ENCODE data around the gene GRID1. TPM values are rescaled to one million over a fixed set of nuclear protein-coding genes. Genes with fewer than 3 reads are reported as not detected.

GRID1 gene
- polyA plus RNA-seq, 4 donors = 0.27 to 1.1 (median 0.40) TPM; not detected in 1

- Histone ChIP-seq H3K27ac (ENCODE audit: low read depth in 1 of 3, low read length in 2 of 3) (no peak overlapping the region), H3K4me1 (ENCODE audit: control insufficient read depth in 3 of 3, insufficient read depth in 2 of 3, low read depth in 1 of 3, low read length in 2 of 3) (no peaks in the 10 kb centered on the region), H3K9me3 (ENCODE audit: control insufficient read depth in 2 of 2, insufficient read depth in 1 of 2, low read depth in 1 of 2, low read length in 1 of 2) (peaks cover 0 to 2% of the 10 kb centered on the region in 2 donors), H3K27me3 (ENCODE audit: control insufficient read depth in 3 of 3, insufficient read depth in 3 of 3, low read length in 3 of 3) (no peaks in the 10 kb centered on the region), H3K36me3 (ENCODE audit: control insufficient read depth in 3 of 3, insufficient read depth in 2 of 3, low read depth in 1 of 3, low read length in 3 of 3) (no peaks in the 10 kb centered on the region), H3K4me3 (ENCODE audit: low read depth in 1 of 3, low read length in 3 of 3) (no peak overlapping the region)
- WGBS, 3 donors = 74 to 89% (median 74%) methylated on average over 5 of the region's 5 CpGs
- no peak for DNase-seq
- FAIRE-seq = no peak
Measured at GRCh38 chr10:86248062-86248461, 118.5 kb downstream of the GRID1 start.

GRCh38 chr10:86247588-86247987, 119.0 kb downstream of the GRID1 start:
- DNase-seq (no peak), FAIRE-seq (no peak)
- Histone ChIP-seq H3K27me3 (ENCODE audit: control insufficient read depth in 3 of 3, insufficient read depth in 3 of 3, low read length in 3 of 3) (no peaks in the 10 kb centered on the region), H3K4me3 (ENCODE audit: low read depth in 1 of 3, low read length in 3 of 3) (no peak overlapping the region), H3K9me3 (ENCODE audit: control insufficient read depth in 2 of 2, insufficient read depth in 1 of 2, low read depth in 1 of 2, low read length in 1 of 2) (peaks cover 0 to 2% of the 10 kb centered on the region in 2 donors), H3K4me1 (ENCODE audit: control insufficient read depth in 3 of 3, insufficient read depth in 2 of 3, low read depth in 1 of 3, low read length in 2 of 3) (no peaks in the 10 kb centered on the region), H3K27ac (ENCODE audit: low read depth in 1 of 3, low read length in 2 of 3) (no peak overlapping the region), H3K36me3 (ENCODE audit: control insufficient read depth in 3 of 3, insufficient read depth in 2 of 3, low read depth in 1 of 3, low read length in 3 of 3) (no peaks in the 10 kb centered on the region)
- 86 to 96% (median 88%) methylated on average over 1 of the region's 1 CpG for WGBS, 3 donors

- Histone ChIP-seq H3K36me3 (ENCODE audit: control insufficient read depth in 3 of 3, insufficient read depth in 2 of 3, low read depth in 1 of 3, low read length in 3 of 3) (no peaks in the 10 kb centered on the region), H3K27ac (ENCODE audit: low read depth in 1 of 3, low read length in 2 of 3) (no peak overlapping the region), H3K9me3 (ENCODE audit: control insufficient read depth in 2 of 2, insufficient read depth in 1 of 2, low read depth in 1 of 2, low read length in 1 of 2) (peaks cover 0 to 2% of the 10 kb centered on the region in 2 donors), H3K4me3 (ENCODE audit: low read depth in 1 of 3, low read length in 3 of 3) (no peak overlapping the region), H3K4me1 (ENCODE audit: control insufficient read depth in 3 of 3, insufficient read depth in 2 of 3, low read depth in 1 of 3, low read length in 2 of 3) (no peaks in the 10 kb centered on the region), H3K27me3 (ENCODE audit: control insufficient read depth in 3 of 3, insufficient read depth in 3 of 3, low read length in 3 of 3) (no peaks in the 10 kb centered on the region)
- DNase-seq = no peak
- FAIRE-seq = no peak
- 71 to 81% (median 81%) methylated on average over 1 of the region's 1 CpG for WGBS, 3 donors
Measured at GRCh38 chr10:86247073-86247472, 119.5 kb downstream of the GRID1 start.

- Histone ChIP-seq H3K27me3 (ENCODE audit: control insufficient read depth in 3 of 3, insufficient read depth in 3 of 3, low read length in 3 of 3) (no peaks in the 10 kb centered on the region), H3K27ac (ENCODE audit: low read depth in 1 of 3, low read length in 2 of 3) (no peak overlapping the region), H3K36me3 (ENCODE audit: control insufficient read depth in 3 of 3, insufficient read depth in 2 of 3, low read depth in 1 of 3, low read length in 3 of 3) (no peaks in the 10 kb centered on the region), H3K4me1 (ENCODE audit: control insufficient read depth in 3 of 3, insufficient read depth in 2 of 3, low read depth in 1 of 3, low read length in 2 of 3) (no peaks in the 10 kb centered on the region), H3K4me3 (ENCODE audit: low read depth in 1 of 3, low read length in 3 of 3) (no peak overlapping the region), H3K9me3 (ENCODE audit: control insufficient read depth in 2 of 2, insufficient read depth in 1 of 2, low read depth in 1 of 2, low read length in 1 of 2) (peaks cover 0 to 2% of the 10 kb centered on the region in 2 donors)
- 62 to 71% (median 66%) methylated on average over 8 of the region's 8 CpGs for WGBS, 3 donors
- no peak for FAIRE-seq
- no peak for DNase-seq
Measured at GRCh38 chr10:86246279-86246940, 120.2 kb downstream of the GRID1 start.

- H3K27ac ChIP-seq (ENCODE audit: low read depth in 1 of 3, low read length in 2 of 3) = no peak overlapping the region
- H3K27me3 ChIP-seq (ENCODE audit: control insufficient read depth in 3 of 3, insufficient read depth in 3 of 3, low read length in 3 of 3) = no peaks in the 10 kb centered on the region
- no peaks in the 10 kb centered on the region for H3K36me3 ChIP-seq (ENCODE audit: control insufficient read depth in 3 of 3, insufficient read depth in 2 of 3, low read depth in 1 of 3, low read length in 3 of 3)
- H3K4me1 ChIP-seq (ENCODE audit: control insufficient read depth in 3 of 3, insufficient read depth in 2 of 3, low read depth in 1 of 3, low read length in 2 of 3) = no peaks in the 10 kb centered on the region
- H3K4me3 ChIP-seq (ENCODE audit: low read depth in 1 of 3, low read length in 3 of 3) = no peak overlapping the region
- FAIRE-seq (no peak), DNase-seq (no peak)
- no peaks in the 10 kb centered on the region for H3K9me3 ChIP-seq (ENCODE audit: control insufficient read depth in 2 of 2, insufficient read depth in 1 of 2, low read depth in 1 of 2, low read length in 1 of 2)
- 89 to 96% (median 91%) methylated on average over 5 of the region's 5 CpGs for WGBS, 3 donors
Measured at GRCh38 chr10:86245015-86245394, 121.6 kb downstream of the GRID1 start.

GRCh38 chr10:86244297-86245014, 122.1 kb downstream of the GRID1 start:
- Histone ChIP-seq H3K27ac (ENCODE audit: low read depth in 1 of 3, low read length in 2 of 3) (no peak overlapping the region), H3K4me1 (ENCODE audit: control insufficient read depth in 3 of 3, insufficient read depth in 2 of 3, low read depth in 1 of 3, low read length in 2 of 3) (no peaks in the 10 kb centered on the region), H3K4me3 (ENCODE audit: low read depth in 1 of 3, low read length in 3 of 3) (no peak overlapping the region), H3K36me3 (ENCODE audit: control insufficient read depth in 3 of 3, insufficient read depth in 2 of 3, low read depth in 1 of 3, low read length in 3 of 3) (no peaks in the 10 kb centered on the region), H3K27me3 (ENCODE audit: control insufficient read depth in 3 of 3, insufficient read depth in 3 of 3, low read length in 3 of 3) (no peaks in the 10 kb centered on the region), H3K9me3 (ENCODE audit: control insufficient read depth in 2 of 2, insufficient read depth in 1 of 2, low read depth in 1 of 2, low read length in 1 of 2) (peaks cover 0 to under 1% of the 10 kb centered on the region in 2 donors)
- no peak for DNase-seq
- FAIRE-seq = no peak
- 43 to 52% (median 47%) methylated on average over 16 of the region's 16 CpGs for WGBS, 3 donors

- H3K36me3 ChIP-seq (ENCODE audit: control insufficient read depth in 3 of 3, insufficient read depth in 2 of 3, low read depth in 1 of 3, low read length in 3 of 3) = no peaks in the 10 kb centered on the region
- 85 to 90% (median 90%) methylated on average over 10 of the region's 10 CpGs for WGBS, 3 donors
- H3K9me3 ChIP-seq (ENCODE audit: control insufficient read depth in 2 of 2, insufficient read depth in 1 of 2, low read depth in 1 of 2, low read length in 1 of 2) = peaks cover 0 to 7% of the 10 kb centered on the region in 2 donors
- no peaks in the 10 kb centered on the region for H3K27me3 ChIP-seq (ENCODE audit: control insufficient read depth in 3 of 3, insufficient read depth in 3 of 3, low read length in 3 of 3)
- DNase-seq = no peak
- FAIRE-seq = no peak
- H3K4me1 ChIP-seq (ENCODE audit: control insufficient read depth in 3 of 3, insufficient read depth in 2 of 3, low read depth in 1 of 3, low read length in 2 of 3) = no peaks in the 10 kb centered on the region
- no peak overlapping the region for H3K27ac ChIP-seq (ENCODE audit: low read depth in 1 of 3, low read length in 2 of 3)
- no peak overlapping the region for H3K4me3 ChIP-seq (ENCODE audit: low read depth in 1 of 3, low read length in 3 of 3)
Measured at GRCh38 chr10:86243651-86244155, 122.9 kb downstream of the GRID1 start.

GRCh38 chr10:86242761-86243160, 123.8 kb downstream of the GRID1 start:
- Histone ChIP-seq H3K4me3 (ENCODE audit: low read depth in 1 of 3, low read length in 3 of 3) (no peak overlapping the region), H3K36me3 (ENCODE audit: control insufficient read depth in 3 of 3, insufficient read depth in 2 of 3, low read depth in 1 of 3, low read length in 3 of 3) (no peaks in the 10 kb centered on the region), H3K27ac (ENCODE audit: low read depth in 1 of 3, low read length in 2 of 3) (no peak overlapping the region), H3K9me3 (ENCODE audit: control insufficient read depth in 2 of 2, insufficient read depth in 1 of 2, low read depth in 1 of 2, low read length in 1 of 2) (peaks cover 0 to 12% of the 10 kb centered on the region in 2 donors), H3K4me1 (ENCODE audit: control insufficient read depth in 3 of 3, insufficient read depth in 2 of 3, low read depth in 1 of 3, low read length in 2 of 3) (no peaks in the 10 kb centered on the region), H3K27me3 (ENCODE audit: control insufficient read depth in 3 of 3, insufficient read depth in 3 of 3, low read length in 3 of 3) (no peaks in the 10 kb centered on the region)
- 85 to 92% (median 85%) methylated on average over 4 of the region's 4 CpGs for WGBS, 3 donors
- FAIRE-seq = no peak
- DNase-seq = no peak
